Uterus (tissue), 4 donors: ENCODE data around the gene S1PR3. TPM values are rescaled to one million over a fixed set of nuclear protein-coding genes. Genes with fewer than 3 reads are reported as not detected.

ENCODE experiments used
- DNase-seq, 2 donors: peaks; one replicate each; pipeline ENCODE4 v3.0.0-alpha.2; 2019 to 2020
- H3K27ac ChIP-seq, 2 donors: fragments of 200-600 bp; sonication (generic); 1 replicate in 1 of 2; 2 replicates in 1 of 2; pipeline ENCODE4 v1.5.1; 2016 to 2018
- H3K27me3 ChIP-seq, 2 donors: fragments of 200-600 bp; sonication (generic); one replicate each; pipeline ENCODE4 v1.5.1; 2018 to 2019; ENCODE audit warnings: control low read depth in 1 of 2
- H3K36me3 ChIP-seq, 2 donors: fragments of 200-600 bp; sonication (generic); one replicate each; pipeline ENCODE4 v1.5.1; 2019; ENCODE audit warnings: control low read depth in 1 of 2
- H3K4me1 ChIP-seq, 2 donors: fragments of 200-600 bp; sonication (generic); one replicate each; pipeline ENCODE4 v1.5.1; 2018 to 2019; ENCODE audit warnings: control low read depth in 1 of 2
- H3K4me3 ChIP-seq, 2 donors: fragments of 200-600 bp; sonication (generic); 1 replicate in 1 of 2; 2 replicates in 1 of 2; pipeline ENCODE4 v1.5.1; 2018 to 2019; ENCODE audit warnings: mild to moderate bottlenecking in 1 of 2
- H3K9me3 ChIP-seq, 2 donors: fragments of 200-600 bp; sonication (generic); one replicate each; pipeline ENCODE4 v1.5.1; 2019; ENCODE audit warnings: control low read depth in 1 of 2
- POLR2A ChIP-seq, 2 donors: fragments of 450-650 bp; IDR thresholded peaks; one replicate each; pipeline ENCODE4 v1.6.1; 2016; ENCODE audit warnings: antibody characterized with exemption in 2 of 2, mild to moderate bottlenecking in 1 of 2, moderate library complexity in 1 of 2
- intact Hi-C: fragments of 100-400 bp; cut with DNase I; formaldehyde crosslinking; loops from one replicate; pipeline ENCODE4 v1.15.1; 2023; ENCODE audit warnings: low total_unique reads
- total RNA-seq, 4 donors: library from RNA; depleted of rRNA in 3 of 4; stranded (reverse); fragments of >200 nt in 3 of 4; gene quantifications; one replicate each; pipeline versions ENCODE4 v1.1.0 to v1.2.4, GENCODE V29; 2014 to 2023
- TF ChIP-seq, protein P1 (sequence below), 4 experiments: fragments of 200-600 bp in 2 of 4; fragments of 450-650 bp in 2 of 4; sonication (generic) in 2 of 4; IDR thresholded peaks; one replicate each; pipeline ENCODE4 v1.5.1; 2016 to 2019; ENCODE audit warnings: antibody characterized with exemption in 4 of 4, mild to moderate bottlenecking in 2 of 4, moderate library complexity in 1 of 4
- donor health status: DM: yes; HTN: yes; CAD: no.

S1PR3 gene
- total RNA-seq, 4 donors from 2014 or later = 6.4 to 57.3 (median 26.3) TPM

DNA sequence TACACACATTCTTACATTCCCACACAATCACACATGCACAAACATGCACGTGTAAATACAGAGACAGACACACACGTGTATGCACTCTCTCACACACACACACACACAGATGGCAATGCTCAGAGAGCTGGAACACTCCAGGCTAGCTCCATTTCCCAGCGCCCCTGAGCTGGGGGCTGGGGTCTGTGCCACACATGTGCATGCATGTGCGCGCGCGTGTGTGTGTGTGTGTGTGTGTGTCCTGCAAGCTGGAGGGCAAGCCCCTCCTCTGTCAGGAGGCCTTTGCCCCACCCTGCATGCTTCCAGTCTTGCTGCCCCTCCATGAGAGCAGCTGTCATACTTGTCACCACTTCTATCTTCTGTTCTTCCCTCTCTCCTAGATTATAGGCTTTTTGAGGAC is 16.6 kb upstream of the S1PR3 start:
- TF ChIP-seq, protein P1, sequence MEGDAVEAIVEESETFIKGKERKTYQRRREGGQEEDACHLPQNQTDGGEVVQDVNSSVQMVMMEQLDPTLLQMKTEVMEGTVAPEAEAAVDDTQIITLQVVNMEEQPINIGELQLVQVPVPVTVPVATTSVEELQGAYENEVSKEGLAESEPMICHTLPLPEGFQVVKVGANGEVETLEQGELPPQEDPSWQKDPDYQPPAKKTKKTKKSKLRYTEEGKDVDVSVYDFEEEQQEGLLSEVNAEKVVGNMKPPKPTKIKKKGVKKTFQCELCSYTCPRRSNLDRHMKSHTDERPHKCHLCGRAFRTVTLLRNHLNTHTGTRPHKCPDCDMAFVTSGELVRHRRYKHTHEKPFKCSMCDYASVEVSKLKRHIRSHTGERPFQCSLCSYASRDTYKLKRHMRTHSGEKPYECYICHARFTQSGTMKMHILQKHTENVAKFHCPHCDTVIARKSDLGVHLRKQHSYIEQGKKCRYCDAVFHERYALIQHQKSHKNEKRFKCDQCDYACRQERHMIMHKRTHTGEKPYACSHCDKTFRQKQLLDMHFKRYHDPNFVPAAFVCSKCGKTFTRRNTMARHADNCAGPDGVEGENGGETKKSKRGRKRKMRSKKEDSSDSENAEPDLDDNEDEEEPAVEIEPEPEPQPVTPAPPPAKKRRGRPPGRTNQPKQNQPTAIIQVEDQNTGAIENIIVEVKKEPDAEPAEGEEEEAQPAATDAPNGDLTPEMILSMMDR (IDR thresholded peaks at IDR 0.05) = no peak
- TF ChIP-seq POLR2A (IDR thresholded peaks at IDR 0.05) = no peak
- H3K27me3 ChIP-seq = no peaks in the 10 kb centered on the region
- H3K27ac ChIP-seq = no peak overlapping the region
- no peaks in the 10 kb centered on the region for H3K9me3 ChIP-seq
- intact Hi-C loops = no loop called here
- H3K4me3 ChIP-seq = no peak overlapping the region
- H3K4me1 ChIP-seq = no peaks in the 10 kb centered on the region
- DNase-seq = no peak
- H3K36me3 ChIP-seq = no peaks in the 10 kb centered on the region

DNA sequence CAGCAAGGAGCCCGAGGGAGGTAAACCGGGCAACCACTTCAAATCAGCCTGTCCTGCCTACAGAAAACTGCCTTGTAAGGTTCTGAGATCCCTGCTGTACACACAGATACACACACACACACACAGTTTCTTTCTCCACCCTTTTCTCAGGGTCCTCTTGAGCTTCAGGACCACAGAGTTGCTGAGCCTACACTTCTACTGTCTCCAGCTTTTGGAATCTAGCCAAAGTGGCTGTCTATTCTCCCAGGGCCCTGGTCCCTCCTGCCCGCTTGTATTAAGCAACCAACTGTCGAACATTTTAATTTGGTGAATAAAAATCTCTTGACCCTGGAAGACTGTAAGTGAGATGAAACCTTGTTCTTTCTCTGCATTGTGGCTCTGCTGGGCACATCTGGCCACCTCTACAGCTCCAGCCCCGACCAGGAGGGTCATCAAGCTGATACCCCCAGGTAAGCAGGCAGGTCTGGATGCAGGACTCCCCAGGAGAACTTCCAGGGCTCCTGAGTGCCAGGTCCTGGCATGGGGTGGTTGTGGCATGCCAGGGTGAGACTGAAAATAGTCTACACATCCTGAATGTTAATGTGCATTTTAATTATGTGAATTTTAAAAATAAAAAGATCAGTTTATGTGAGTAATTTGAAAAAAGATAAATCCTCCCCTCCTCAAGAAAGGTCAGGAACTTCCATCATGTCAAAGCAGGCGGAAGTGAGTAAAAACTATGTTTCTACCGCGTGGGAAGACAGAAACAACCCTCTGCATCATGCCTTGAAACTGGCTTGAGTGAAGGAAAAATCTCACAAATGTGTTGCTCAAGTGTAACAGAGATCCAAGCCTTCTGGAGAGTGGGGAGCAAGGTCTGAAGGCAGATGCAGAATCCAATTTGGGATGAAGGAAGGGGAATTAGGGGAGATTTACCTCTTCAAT is 15.0 kb upstream of the S1PR3 start:
- H3K36me3 ChIP-seq = no peaks in the 10 kb centered on the region
- no peaks in the 10 kb centered on the region for H3K9me3 ChIP-seq
- intact Hi-C loops = no loop called here
- no peak for TF ChIP-seq POLR2A (IDR thresholded peaks at IDR 0.05)
- TF ChIP-seq, protein P1 (IDR thresholded peaks at IDR 0.05) = no peak
- no peaks in the 10 kb centered on the region for H3K4me1 ChIP-seq
- no peak for DNase-seq
- no peak overlapping the region for H3K4me3 ChIP-seq
- H3K27ac ChIP-seq = no peak overlapping the region
- no peaks in the 10 kb centered on the region for H3K27me3 ChIP-seq

DNA sequence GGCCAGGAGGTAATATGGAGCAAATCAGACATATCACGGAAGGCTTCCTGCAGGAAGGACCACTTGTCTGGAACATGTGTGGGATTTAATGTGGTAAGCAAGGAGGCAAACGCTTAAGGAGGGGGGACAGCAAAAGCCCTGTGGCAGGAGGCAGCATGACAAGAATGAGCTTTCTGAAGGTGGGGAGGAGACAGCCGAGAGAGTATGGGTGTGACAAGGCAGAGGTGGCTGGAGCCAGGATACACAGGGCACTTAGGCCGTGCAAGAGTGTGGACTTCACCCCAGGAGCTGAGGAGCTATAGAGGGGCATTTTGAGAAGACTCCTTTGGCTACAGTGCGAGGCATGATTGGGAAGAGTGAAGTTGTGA is 14.4 kb upstream of the S1PR3 start:
- intact Hi-C loops = no loop called here
- H3K27ac ChIP-seq = no peak overlapping the region
- DNase-seq = no peak
- no peaks in the 10 kb centered on the region for H3K27me3 ChIP-seq
- no peaks in the 10 kb centered on the region for H3K9me3 ChIP-seq
- no peaks in the 10 kb centered on the region for H3K4me1 ChIP-seq
- TF ChIP-seq POLR2A (IDR thresholded peaks at IDR 0.05) = no peak
- TF ChIP-seq, protein P1 (IDR thresholded peaks at IDR 0.05) = no peak
- no peak overlapping the region for H3K4me3 ChIP-seq
- H3K36me3 ChIP-seq = no peaks in the 10 kb centered on the region

- H3K36me3 ChIP-seq = no peaks in the 10 kb centered on the region
- H3K9me3 ChIP-seq = no peaks in the 10 kb centered on the region
- no peaks in the 10 kb centered on the region for H3K27me3 ChIP-seq
- no peaks in the 10 kb centered on the region for H3K4me1 ChIP-seq
- no peak for DNase-seq
- H3K4me3 ChIP-seq = no peak overlapping the region
- no peak for TF ChIP-seq POLR2A (IDR thresholded peaks at IDR 0.05)
- TF ChIP-seq, protein P1 (IDR thresholded peaks at IDR 0.05) = no peak
- intact Hi-C loops = no loop called here
- no peak overlapping the region for H3K27ac ChIP-seq
Observed at GRCh38 chr9:88978034-88978433, 13.2 kb upstream of the S1PR3 start.

GRCh38 chr9:88979021-88979420 is 12.2 kb upstream of the S1PR3 start:
- no peaks in the 10 kb centered on the region for H3K27me3 ChIP-seq
- H3K9me3 ChIP-seq = no peaks in the 10 kb centered on the region
- no peaks in the 10 kb centered on the region for H3K36me3 ChIP-seq
- no peak overlapping the region for H3K27ac ChIP-seq
- no peak overlapping the region for H3K4me3 ChIP-seq
- intact Hi-C loops = no loop called here
- H3K4me1 ChIP-seq = no peaks in the 10 kb centered on the region
- no peak for TF ChIP-seq POLR2A (IDR thresholded peaks at IDR 0.05)
- TF ChIP-seq, protein P1 (IDR thresholded peaks at IDR 0.05) = no peak
- DNase-seq = no peak
